Activated T-cell treated with anti-CD3 and anti-CD28 coated beads for 1 hour (primary cell): ENCODE results near the gene GPLD1.
"Not testable (repeated sequence)": the region's sequence is repeated elsewhere in the genome, so short reads cannot be mapped to it uniquely, and the experiment has no call there.

Experiments
- DNase-seq: peaks from one replicate; pipeline ENCODE4 v3.0.0-alpha.2; 2020; ENCODE audit warnings: low read depth

GPLD1 gene

DNA sequence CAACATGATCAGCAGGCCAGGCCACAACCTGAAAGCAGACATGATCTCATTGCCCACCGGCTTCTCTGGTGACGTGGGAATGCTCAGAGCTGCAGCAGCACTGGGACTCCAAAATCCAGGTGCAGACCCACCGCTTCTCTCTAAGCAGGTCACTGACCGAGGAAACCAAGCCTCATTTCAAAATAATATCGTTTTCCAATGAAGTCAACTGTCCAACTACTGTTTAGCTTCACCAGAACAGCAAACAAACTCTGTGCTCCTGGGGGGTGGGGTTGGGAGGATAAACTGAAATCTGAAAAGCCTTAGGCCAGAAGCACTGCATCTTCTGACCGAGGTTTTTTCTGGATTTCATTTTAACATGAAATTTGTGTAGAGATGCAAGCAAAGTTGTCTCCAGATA, at the start of gene GPLD1:
Gene GPLD1, minus strand, starts transcription at position 109 of the 400 bp plus-strand sequence. Its CDS starts 67 bp downstream, at position 42.
- DNase-seq, result no peak

DNA sequence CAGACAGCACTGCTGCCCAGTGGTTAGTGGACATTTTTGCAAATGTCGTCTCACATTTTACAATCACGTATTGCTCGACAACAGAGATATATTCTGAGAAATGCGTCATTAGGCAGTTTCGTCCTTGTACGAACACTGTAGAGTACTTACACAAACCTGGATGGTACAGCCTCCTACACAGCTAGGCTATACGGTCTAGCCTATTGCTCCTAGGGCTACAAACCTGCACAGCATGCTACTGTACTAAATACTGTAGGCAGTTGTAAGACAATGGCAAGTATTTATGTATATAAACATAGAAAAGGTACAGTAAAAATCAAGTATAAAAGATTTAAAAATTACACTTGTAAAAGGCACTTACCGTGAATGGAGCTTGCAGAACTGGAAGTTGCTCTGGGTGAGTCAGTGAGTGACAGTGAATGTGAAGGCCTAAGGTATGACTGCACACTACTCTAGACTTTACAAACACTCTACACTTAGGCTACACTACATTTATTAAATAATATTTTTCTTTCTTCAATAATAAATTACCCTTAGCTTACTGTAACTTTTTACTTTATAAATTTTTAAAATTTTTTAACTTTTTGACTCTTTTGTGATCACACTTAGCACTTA, 48.5 kb upstream of the GPLD1 start:
- no peak for DNase-seq

GRCh38 chr6:24537082-24537699, 47.8 kb upstream of the GPLD1 start:
- DNase-seq, result no peak

DNA sequence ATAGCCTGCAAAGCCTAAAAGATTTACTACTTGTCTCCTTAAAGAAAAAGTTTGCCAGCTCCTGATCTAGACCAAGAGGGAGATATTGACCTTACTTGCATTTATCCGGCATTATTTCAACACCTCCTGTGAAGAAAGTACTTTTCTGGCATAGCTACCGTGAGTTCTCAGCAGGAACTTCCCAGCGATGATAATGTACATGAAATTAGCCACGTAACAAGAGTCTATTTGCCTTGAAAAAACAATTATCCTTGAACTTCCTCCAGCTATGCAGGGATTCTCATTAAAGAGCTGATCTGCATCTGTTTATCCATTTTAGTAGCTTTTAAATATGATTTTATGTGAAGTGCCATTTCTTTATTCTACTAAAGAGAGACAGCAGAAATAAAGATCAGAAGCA, 47.1 kb upstream of the GPLD1 start:
- no peak for DNase-seq

DNA sequence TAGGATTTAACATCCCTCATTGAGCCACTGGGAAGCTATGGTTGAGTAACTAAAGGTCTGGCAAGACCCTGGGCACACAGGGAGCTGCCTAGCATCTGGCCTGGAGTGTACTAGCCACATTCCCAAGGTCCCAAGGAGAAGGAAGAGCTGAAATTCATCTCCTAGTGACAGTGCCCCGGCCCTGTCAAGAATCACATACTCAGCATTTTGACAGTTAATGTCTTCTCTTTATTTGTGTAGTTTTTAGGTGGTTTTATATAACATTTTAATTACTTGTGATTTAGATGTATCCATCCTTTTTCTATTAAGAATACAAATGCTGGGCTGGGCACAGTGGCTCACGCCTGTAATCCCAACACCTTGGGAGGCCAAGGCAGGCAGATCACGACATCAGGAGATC, 45.8 kb upstream of the GPLD1 start:
- no peak for DNase-seq

- DNase-seq, result no peak
These were observed 45.0 kb upstream of the GPLD1 start for GRCh38 chr6:24534329-24534728.

DNA sequence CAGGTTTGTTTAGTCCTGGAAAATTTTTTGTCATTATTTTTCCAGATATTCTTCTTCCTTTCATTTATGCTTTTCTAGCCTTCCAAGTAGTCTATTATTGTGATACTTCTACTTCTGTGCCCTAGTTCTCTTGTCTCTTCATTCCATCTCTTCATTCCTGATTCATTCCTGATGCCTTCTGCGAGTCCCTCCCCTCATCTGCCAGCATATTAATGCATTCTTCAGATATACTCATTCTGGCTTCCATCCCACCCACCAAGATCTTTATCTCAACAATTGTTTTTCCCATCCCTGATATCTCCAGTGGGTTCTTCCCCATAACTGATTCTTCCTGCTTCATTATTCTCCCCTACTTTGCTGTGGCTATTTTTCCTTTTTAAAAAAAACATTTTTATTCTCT, 40.6 kb upstream of the GPLD1 start:
- DNase-seq, result no peak

- DNase-seq, result no peak
These were observed 35.4 kb upstream of the GPLD1 start for GRCh38 chr6:24524805-24525204.

DNA sequence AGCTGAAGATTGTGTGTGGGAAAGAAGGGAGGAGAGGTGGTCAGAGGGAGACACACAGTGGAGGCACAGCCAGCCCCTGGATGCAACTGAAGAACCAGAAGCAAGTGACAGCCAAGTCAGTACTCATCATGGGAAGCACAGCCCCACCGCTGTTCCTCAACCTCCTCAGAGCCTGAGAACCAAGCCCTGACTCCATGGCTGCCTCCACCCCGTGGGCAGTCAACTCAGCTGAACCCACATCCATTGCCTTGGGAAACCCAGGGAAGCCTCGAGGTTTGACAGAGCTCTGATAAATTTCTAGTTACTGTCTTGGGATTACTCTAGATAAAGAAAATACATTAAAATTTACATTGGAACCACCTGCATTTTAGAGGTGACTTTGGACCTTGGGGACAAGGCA, 35.0 kb upstream of the GPLD1 start:
- DNase-seq, result no peak

DNA sequence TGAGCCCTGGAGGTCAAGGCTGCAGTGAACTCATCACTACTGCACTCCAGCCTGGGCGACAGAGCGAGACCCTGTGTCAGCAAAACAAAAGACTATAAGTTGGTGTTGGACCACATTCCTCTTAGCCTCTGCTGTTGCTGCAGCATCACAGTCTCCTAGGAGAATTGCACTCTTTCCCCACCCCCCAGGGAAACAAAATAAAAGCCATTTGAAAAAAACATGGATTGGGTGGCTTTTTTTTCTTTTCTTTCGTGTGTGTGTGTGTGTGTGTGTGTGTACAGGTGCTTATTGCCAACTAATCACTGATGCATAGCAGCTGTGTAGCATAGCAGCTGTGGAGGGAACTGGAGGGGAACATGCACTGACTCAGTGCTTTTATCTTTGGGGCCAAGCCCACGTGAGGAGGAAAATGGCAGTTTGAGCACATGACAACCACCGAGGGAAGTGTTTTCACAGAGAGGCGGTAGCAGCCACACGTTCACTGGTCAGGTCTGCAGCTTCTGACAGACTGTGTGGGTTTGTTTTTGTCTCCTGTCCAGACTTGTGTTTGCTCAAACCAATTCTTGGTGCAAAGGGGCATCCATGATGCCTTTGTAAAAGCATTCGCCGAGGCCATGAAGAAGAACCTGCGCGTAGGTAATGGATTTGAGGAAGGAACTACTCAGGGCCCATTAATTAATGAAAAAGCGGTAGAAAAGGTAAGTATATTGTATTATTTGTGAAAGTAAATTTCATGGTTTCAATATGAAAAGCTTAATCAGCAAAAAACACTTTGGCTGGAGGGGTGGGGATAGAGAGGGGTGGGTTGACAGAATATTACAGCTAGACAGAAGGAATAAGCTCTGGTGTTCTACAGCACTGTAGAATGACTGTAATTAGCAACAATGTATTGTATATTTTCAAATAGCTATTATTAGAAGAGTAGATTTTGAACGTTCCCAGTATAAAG, 33.1 kb upstream of the GPLD1 start:
- no peak for DNase-seq

- peak; percentile 8 for DNase-seq
These were observed 31.7 kb upstream of the GPLD1 start for GRCh38 chr6:24520929-24521546.

GRCh38 chr6:24517659-24518543, 28.5 kb upstream of the GPLD1 start:
- no peak for DNase-seq

GRCh38 chr6:24513602-24514001, 24.2 kb upstream of the GPLD1 start:
- no peak for DNase-seq

DNA sequence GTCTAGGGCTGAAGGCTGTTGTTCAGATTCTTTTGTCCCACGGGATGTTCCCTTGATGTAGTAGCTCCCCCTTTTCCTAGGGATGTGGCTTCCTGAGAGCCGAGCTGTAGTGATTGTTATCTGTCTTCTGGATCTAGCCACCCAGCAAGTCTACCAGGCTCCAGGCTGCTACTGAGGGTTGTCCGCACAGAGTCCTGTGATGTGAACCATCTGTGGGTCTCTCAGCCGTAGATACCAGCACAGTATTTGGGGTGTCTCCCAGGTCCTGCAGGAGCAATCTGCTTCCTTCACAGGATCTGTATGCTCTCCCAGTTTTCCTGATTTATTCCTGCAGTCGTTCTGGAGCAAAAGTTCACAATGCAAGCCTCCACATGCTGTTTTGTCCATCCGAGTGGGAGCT, 22.6 kb upstream of the GPLD1 start:
- DNase-seq, result not testable (repeated sequence)

- DNase-seq, result no peak
These were observed 17.6 kb upstream of the GPLD1 start for GRCh38 chr6:24506814-24507520.

DNA sequence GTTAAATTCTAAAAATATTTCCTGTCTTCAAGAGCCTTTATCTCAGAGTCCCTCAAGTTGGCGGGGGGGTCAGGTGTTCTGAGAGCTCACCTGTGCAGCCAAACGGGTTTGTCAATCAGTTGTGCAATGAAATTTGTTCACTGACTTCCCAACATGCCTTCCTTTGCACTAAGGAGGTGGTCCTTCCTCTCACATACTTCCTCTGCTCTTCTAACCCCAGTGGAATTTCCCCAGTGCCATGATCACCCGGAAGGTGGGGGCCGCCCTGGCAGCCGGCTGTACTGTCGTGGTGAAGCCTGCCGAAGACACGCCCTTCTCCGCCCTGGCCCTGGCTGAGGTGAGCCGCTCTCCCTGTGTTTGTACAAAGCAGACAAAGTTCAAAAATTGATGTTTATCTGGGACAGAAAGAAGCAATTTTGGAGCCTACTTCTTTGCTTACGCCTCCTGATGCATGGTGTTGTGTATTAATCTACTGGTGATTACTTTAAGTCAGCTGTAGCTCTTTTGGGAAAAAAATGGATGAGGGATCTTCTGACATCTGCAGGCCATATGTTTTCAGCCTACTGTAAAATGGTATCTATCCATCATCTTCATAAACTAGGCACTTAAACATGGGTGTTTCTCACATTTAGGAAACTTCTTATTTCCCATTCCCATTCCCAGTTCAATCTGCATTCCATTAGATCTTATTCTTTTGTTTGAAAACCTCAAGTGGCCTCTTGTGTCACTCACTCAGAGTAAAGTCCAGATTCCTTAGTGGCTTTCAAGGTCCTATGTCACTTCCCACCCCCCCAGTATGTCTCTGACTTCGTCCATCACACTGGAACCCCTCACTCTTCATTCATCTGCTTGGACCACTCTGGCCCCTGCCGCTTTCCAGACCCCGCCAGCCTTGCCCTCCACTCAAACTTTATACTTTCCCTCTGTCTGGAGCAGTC, 15.5 kb upstream of the GPLD1 start:
- DNase-seq, result no peak

GRCh38 chr6:24504287-24504648, 14.9 kb upstream of the GPLD1 start:
- no peak for DNase-seq

DNA sequence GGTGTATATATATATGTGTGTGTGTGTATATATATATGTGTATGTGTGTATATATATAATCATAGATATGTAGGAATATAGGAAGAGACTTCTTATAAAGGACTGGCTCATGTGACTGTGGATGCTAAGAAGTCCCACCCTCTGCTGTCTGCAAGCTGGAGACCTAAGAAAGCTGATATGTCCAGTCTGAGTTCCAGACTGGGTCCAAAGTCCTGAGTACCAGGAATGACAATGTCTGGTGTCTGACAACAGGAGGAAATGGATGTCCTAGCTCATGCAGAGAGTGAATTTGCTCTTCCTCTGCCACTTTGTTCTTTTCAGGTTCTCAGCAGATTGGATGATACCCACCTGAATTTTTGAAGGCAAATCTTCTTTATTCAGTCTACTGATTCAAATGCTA, 12.5 kb upstream of the GPLD1 start:
- no peak for DNase-seq

DNA sequence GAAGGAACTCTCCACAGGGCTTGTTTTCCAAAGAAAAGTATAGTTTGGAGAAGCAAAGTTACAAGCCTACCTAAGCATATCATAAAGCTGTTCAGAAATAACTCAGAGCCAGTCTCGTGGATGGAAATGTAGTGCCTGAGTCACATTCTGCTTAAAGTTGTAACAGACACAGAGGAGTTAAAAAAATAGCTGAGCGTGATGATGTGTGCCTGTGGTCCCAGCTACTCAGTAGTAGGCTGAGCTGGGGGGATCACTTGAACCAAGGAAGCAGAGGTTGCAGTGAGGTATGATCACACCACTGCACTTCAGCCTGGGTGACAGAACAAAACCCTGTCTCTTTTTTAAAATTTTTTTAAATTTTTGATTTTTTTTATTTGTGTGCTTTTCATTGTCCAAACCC, 12.0 kb upstream of the GPLD1 start:
- no peak for DNase-seq

DNA sequence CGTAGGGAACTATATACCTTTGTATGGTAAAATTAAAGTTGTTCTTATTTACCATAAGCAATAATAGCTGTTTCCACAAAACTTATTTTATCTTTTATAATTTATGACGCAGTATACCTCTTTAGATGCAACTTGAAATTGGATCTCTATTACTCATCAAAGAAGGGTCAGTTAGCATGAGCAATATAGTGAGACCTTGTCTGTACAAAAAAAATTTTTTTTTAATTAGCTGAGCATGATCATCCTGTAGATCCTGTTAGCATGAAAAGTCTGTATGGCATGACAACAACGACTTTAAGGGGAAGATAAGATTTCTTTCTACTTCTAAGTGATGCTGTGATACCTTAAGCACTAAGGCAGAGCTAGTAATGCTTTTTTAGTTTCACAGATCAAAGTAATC, 11.3 kb upstream of the GPLD1 start:
- no peak for DNase-seq
